Osteoblast (primary cell): ENCODE measurements around the gene ZNF35. TPM values are rescaled to one million over a fixed set of nuclear protein-coding genes. Genes with fewer than 3 reads are reported as not detected.

Source experiments
- DNase-seq: peaks from one replicate; pipeline ENCODE4 v3.0.0; 2011; ENCODE audit warnings: low spot score, mixed read lengths; ENCODE audit not compliant: insufficient read length; ENCODE audit errors: missing footprints
- H2AFZ ChIP-seq: 2 replicates; pipeline ENCODE4 v1.6.0; 2011; ENCODE audit warnings: mild to moderate bottlenecking, low read length
- H3K27ac ChIP-seq: 2 replicates; pipeline ENCODE4 v1.5.1; 2011; ENCODE audit warnings: mild to moderate bottlenecking, low read depth, low read length, moderate library complexity
- H3K27me3 ChIP-seq: 2 replicates; pipeline ENCODE4 v1.6.0; 2012; ENCODE audit warnings: mild to moderate bottlenecking, control low read depth, inconsistent platforms, low read length, moderate library complexity; ENCODE audit not compliant: insufficient read depth
- H3K36me3 ChIP-seq: 2 replicates; pipeline ENCODE4 v1.5.1; 2011; ENCODE audit warnings: mild to moderate bottlenecking, low read length, control low read depth, moderate library complexity; ENCODE audit not compliant: insufficient read depth
- H3K4me1 ChIP-seq: 2 replicates; pipeline ENCODE4 v1.5.1; 2011; ENCODE audit warnings: mild to moderate bottlenecking, low read length, control low read depth, moderate library complexity; ENCODE audit not compliant: insufficient read depth
- H3K4me2 ChIP-seq: 2 replicates; pipeline ENCODE4 v1.6.0; 2011; ENCODE audit warnings: mild to moderate bottlenecking, low read length; ENCODE audit not compliant: insufficient read depth
- H3K4me3 ChIP-seq: fragments of 200-600 bp; sonication (generic); 3 replicates; pipeline ENCODE4 v1.5.1; 2012; ENCODE audit warnings: mild to moderate bottlenecking, low read length, inconsistent platforms; ENCODE audit not compliant: insufficient read depth
- H3K79me2 ChIP-seq: 2 replicates; pipeline ENCODE4 v1.6.0; 2012; ENCODE audit warnings: mild to moderate bottlenecking, low read length, control low read depth, inconsistent platforms; ENCODE audit not compliant: insufficient read depth
- H3K9me3 ChIP-seq: 2 replicates; pipeline ENCODE4 v1.5.1; 2011; ENCODE audit warnings: low read depth, low read length, control low read depth
- H4K20me1 ChIP-seq: 2 replicates; pipeline ENCODE4 v1.6.0; 2012; ENCODE audit warnings: mild to moderate bottlenecking, low read length, control low read depth; ENCODE audit not compliant: insufficient read depth
- CTCF ChIP-seq: IDR thresholded peaks from 2 replicates; pipeline ENCODE4 v1.5.1; 2011; ENCODE audit warnings: mild to moderate bottlenecking, low read depth, low read length, moderate library complexity; ENCODE audit errors: extremely low read depth
- total RNA-seq: library from RNA; depleted of rRNA; stranded (reverse); fragments of >200 nt; gene quantifications from 2 replicates; pipeline ENCODE4 v1.2.3, GENCODE V29; 2012

The ZNF35 gene
- total RNA-seq, 1 donor: 16.3 TPM

- no peak for TF ChIP-seq CTCF
- Histone ChIP-seq H2AFZ (no peak overlapping the region), H3K27me3 (no peaks in the 10 kb centered on the region), H3K36me3 (peaks cover 40% of the 10 kb centered on the region), H3K9me3 (no peaks in the 10 kb centered on the region), H3K79me2 (peaks cover 40% of the 10 kb centered on the region), H3K27ac (no peak overlapping the region), H3K4me1 (peaks cover 11% of the 10 kb centered on the region), H4K20me1 (no peaks in the 10 kb centered on the region), H3K4me2 (no peak overlapping the region), H3K4me3 (no peak overlapping the region)
- no peak for DNase-seq
These were observed 19.8 kb upstream of the ZNF35 start for GRCh38 chr3:44628716-44629115.

DNA sequence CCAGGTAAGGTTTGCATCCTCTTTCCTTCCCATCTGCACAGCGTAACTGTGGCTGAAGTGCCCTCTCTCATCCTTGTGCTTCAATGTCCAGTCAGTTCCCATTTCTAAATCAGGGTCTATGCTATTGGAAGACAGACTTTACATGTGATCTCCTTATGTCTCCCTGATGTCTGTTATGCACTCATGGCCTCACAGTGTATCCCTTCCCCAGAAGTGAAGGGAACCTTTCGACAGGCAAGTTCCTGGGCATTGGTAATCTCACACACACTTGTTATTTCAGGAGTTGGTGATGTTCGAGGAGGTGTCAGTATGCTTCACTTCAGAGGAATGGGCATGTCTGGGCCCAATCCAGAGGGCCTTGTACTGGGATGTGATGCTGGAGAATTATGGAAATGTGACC lies 16.3 kb upstream of the ZNF35 start:
- Histone ChIP-seq H3K9me3 (no peaks in the 10 kb centered on the region), H3K27me3 (no peaks in the 10 kb centered on the region), H4K20me1 (no peaks in the 10 kb centered on the region), H3K4me2 (no peak overlapping the region), H3K79me2 (peaks cover 24% of the 10 kb centered on the region), H3K4me1 (no peaks in the 10 kb centered on the region), H3K4me3 (no peak overlapping the region), H2AFZ (no peak overlapping the region), H3K36me3 (peaks cover 56% of the 10 kb centered on the region), H3K27ac (no peak overlapping the region)
- DNase-seq: no peak
- no peak for TF ChIP-seq CTCF

DNA sequence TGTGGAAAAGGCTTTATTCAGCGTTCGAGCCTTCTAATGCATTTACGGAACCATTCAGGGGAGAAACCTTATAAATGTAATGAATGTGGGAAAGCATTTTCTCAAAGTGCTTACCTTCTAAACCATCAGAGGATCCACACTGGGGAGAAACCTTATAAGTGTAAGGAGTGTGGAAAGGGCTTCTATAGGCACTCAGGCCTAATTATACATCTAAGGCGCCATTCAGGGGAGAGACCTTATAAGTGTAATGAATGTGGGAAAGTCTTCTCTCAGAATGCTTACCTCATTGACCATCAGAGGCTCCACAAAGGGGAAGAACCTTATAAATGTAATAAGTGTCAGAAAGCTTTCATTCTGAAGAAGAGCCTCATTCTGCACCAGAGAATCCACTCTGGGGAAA lies 6.2 kb upstream of the ZNF35 start:
- Histone ChIP-seq H3K27me3 (no peaks in the 10 kb centered on the region), H4K20me1 (peaks cover 2% of the 10 kb centered on the region), H2AFZ (no peak overlapping the region), H3K4me2 (no peak overlapping the region), H3K79me2 (peaks cover 3% of the 10 kb centered on the region), H3K9me3 (peaks cover 34% of the 10 kb centered on the region), H3K4me3 (no peak overlapping the region), H3K36me3 (peaks cover 54% of the 10 kb centered on the region), H3K27ac (no peak overlapping the region), H3K4me1 (no peaks in the 10 kb centered on the region)
- no peak for DNase-seq
- no peak for TF ChIP-seq CTCF

DNA sequence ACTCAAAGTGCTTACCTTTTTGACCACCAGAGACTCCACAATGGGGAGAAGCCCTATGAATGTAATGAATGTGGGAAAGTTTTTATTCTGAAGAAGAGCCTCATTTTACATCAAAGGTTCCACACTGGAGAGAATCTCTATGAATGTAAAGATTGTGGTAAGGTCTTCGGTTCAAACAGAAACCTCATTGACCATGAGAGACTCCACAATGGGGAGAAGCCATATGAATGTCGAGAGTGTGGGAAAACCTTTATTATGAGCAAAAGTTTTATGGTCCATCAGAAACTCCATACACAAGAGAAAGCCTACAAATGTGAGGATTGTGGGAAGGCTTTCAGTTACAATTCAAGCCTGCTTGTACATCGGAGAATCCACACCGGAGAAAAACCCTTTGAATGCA lies 5.5 kb upstream of the ZNF35 start:
- H3K9me3 ChIP-seq: peaks cover 34% of the 10 kb centered on the region
- TF ChIP-seq CTCF: no peak
- peaks cover 48% of the 10 kb centered on the region for H3K36me3 ChIP-seq
- H3K4me1 ChIP-seq: no peaks in the 10 kb centered on the region
- no peak overlapping the region for H3K27ac ChIP-seq
- peaks cover 2% of the 10 kb centered on the region for H4K20me1 ChIP-seq
- no peaks in the 10 kb centered on the region for H3K27me3 ChIP-seq
- no peaks in the 10 kb centered on the region for H3K79me2 ChIP-seq
- no peak overlapping the region for H2AFZ ChIP-seq
- H3K4me3 ChIP-seq: no peak overlapping the region
- no peak for DNase-seq
- no peak overlapping the region for H3K4me2 ChIP-seq
